ENCODE measurements around the gene UBE2R2.

- TF ChIP-seq CTCF (IDR thresholded peaks at IDR 0.05; ENCODE audit: low read depth, low read length), result no peak
- TF ChIP-seq POLR2A (IDR thresholded peaks at IDR 0.05; ENCODE audit: extremely low read depth, insufficient read length), result no peak
- no peak for TF ChIP-seq MAX (IDR thresholded peaks at IDR 0.05; ENCODE audit: low read depth, low read length)
Observed at GRCh38 chr9:33894316-33894715, 77.4 kb downstream of the UBE2R2 start.
